ENCODE data around the gene RUFY4. TPM values are rescaled to one million over a fixed set of nuclear protein-coding genes. Genes with fewer than 3 reads are reported as not detected.
A peak's percentile ranks its signal among the peaks of the same experiment; 100 is the strongest.
"Not testable (repeated sequence)": the region's sequence is repeated elsewhere in the genome, so short reads cannot be mapped to it uniquely, and the experiment has no call there.

Gene RUFY4
- not detected for polyA plus RNA-seq (ENCODE audit: low read depth in 6 of 6)

DNA sequence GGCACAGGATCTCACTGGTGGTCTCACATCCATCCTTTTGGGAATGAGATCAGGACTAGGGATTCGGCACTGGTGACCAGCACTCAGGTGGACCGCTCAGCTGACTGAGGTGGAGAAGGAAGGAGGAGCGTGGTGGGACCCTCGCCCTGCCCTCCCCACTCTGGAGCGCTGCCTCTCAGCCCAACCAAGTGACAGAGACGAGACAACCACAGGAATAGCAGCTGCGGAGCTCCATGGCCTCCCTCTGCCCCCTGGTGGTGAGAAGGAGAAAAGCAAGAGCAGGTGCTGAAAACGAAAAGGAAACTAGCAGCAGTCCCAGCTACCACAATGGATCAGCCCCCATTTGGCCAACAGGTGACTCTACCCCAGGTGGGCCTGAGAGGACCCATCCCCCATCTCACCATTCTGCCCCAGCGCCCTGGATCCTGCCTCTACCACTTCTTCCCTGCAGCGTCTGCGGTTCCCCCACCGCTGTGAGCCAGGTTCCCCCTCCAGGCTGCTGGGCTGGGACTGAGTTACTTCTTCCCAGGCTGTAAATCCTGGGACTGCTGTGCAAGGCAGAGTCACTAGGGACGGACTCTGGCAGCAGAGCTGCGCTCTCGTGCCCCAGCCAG lies at the start of gene RUFY4:
TSS of gene RUFY4 (plus strand) at position 533 of the 614 bp plus-strand sequence. CDS start 1,353 bp downstream, outside the sequence.
- ATAC-seq (ENCODE audit: low read depth in 2 of 2) (peak; percentile 86 to 89), DNase-seq (peak; percentile 68)
- Mint-ChIP-seq H3K27ac (peak within 1 kb of the TSS in 3 of 6 donors; percentile 44 to 69 (median 56)), H3K4me1 (peaks cover 11 to 15% (median 13%) of the 10 kb centered on the region in 3 donors), H3K27me3 (peaks cover 21 to 42% (median 38%) of the 10 kb centered on the region in 3 donors), H3K4me3 (peak within 1 kb of the TSS in 6 of 8 donors; percentile 26 to 79 (median 64))
- H3K36me3 Mint-ChIP-seq, H3K9me3 Mint-ChIP-seq: not testable (repeated sequence)

DNA sequence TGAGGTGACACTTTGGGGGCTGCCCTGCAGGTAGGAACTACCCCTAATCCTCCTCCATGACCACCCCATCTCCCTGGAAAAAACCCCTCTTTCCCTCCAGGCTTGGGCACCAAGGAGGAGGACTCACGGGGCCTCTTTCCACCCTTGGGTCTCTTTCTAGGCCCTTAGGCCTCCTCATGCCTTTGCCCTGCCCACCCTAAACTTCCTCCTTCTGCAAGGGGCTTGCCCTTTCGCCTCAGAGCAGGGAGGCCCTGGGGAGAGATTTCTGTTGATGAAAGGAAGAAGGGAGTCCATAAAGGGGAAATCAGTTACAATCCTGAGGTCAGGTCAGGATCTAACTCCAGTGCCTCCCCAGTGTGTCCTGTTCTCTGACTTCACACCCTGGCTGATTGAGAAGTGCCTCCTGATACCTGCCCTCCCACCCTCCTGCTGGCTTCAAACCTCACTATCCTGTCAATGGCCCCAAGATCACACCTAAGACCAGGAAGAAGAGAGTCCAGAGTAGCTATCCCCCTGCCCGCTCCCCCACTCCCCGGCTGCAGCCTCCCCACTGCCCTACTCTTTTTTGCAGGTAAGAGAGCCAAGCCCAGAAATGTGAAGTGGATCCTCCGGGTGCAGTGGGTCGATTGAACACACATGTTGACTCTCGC lies 49.5 kb upstream of the RUFY4 start:
- Mint-ChIP-seq H3K27me3 (peaks cover 0 to 5% (median 0%) of the 10 kb centered on the region in 3 donors), H3K36me3 (no peaks in the 10 kb centered on the region), H3K27ac (peak overlapping the region in 1 of 6 donors; percentile 91), H3K9me3 (peaks cover 0 to 1% (median 0%) of the 10 kb centered on the region in 7 donors), H3K4me3 (peak overlapping the region in 1 of 8 donors; percentile 3), H3K4me1 (peaks cover 7 to 25% (median 21%) of the 10 kb centered on the region in 3 donors)
- DNase-seq (no peak), ATAC-seq (ENCODE audit: low read depth in 2 of 2) (peak in 1 of 2 donors; percentile 25)

DNA sequence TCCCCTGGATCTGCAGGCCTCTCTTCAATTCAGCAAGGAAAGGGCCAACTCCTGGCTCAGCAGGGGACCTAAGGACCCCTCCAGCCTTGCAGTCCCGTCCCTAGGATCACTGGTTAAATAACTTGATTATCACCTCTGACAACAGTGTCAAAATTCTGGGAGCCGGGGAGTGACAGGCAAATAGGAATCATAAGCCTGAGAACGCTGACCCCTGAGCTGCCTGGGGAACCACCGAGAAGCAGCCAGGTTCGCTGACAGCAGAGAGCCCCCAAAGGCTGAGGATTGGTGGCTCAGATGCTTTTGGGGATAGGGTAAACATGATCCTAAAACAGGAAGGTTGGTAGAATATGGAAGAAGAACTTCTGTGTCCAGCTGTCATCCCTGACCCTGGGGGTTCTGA lies 48.8 kb upstream of the RUFY4 start:
- peak overlapping the region in 1 of 6 donors; percentile 37 for H3K27ac Mint-ChIP-seq

DNA sequence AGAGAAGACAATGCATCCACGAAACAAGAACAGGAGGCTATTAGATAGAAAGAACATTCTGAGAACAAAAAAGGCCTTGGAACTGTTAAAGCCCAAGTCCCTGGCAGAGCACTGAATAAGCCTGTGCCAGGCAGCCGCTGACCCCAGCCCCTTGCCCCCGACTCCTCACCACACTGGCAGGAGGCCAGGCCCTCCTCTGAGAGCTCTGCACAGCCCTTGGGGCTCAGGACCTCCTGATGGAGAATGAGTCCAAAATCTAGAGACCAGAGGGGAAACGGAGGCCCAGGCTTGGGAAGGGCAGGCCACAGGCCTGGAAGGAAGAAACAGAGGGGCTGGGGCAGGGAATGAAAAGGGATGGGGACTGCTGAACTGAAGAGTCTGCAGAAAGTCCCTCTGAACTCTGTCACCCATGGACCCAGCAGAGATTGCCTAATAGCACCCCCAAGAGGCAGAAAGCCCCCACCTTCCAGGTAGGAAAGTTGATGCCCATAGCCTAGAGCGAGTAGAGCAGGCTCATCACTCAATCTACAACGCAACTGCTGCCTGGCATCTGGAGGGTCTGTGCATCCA lies 48.0 kb upstream of the RUFY4 start:
- Mint-ChIP-seq H3K9me3 (peaks cover 0 to 1% (median 0%) of the 10 kb centered on the region in 7 donors), H3K4me3 (no peak overlapping the region), H3K27ac (peak overlapping the region in 1 of 6 donors; percentile 67), H3K27me3 (peaks cover 0 to 5% (median 0%) of the 10 kb centered on the region in 3 donors), H3K4me1 (peaks cover 7 to 22% (median 21%) of the 10 kb centered on the region in 3 donors), H3K36me3 (no peaks in the 10 kb centered on the region)
- ATAC-seq (ENCODE audit: low read depth in 2 of 2) = no peak
- DNase-seq = no peak

More for the DNA sequence above, 48.8 kb upstream of the RUFY4 start:
- Mint-ChIP-seq H3K27me3 (peaks cover 0 to 5% (median 0%) of the 10 kb centered on the region in 3 donors), H3K4me3 (no peak overlapping the region), H3K9me3 (peaks cover 0 to 1% (median 0%) of the 10 kb centered on the region in 7 donors), H3K4me1 (peaks cover 7 to 25% (median 21%) of the 10 kb centered on the region in 3 donors), H3K36me3 (no peaks in the 10 kb centered on the region)
- DNase-seq = no peak
- ATAC-seq (ENCODE audit: low read depth in 2 of 2) = no peak

DNA sequence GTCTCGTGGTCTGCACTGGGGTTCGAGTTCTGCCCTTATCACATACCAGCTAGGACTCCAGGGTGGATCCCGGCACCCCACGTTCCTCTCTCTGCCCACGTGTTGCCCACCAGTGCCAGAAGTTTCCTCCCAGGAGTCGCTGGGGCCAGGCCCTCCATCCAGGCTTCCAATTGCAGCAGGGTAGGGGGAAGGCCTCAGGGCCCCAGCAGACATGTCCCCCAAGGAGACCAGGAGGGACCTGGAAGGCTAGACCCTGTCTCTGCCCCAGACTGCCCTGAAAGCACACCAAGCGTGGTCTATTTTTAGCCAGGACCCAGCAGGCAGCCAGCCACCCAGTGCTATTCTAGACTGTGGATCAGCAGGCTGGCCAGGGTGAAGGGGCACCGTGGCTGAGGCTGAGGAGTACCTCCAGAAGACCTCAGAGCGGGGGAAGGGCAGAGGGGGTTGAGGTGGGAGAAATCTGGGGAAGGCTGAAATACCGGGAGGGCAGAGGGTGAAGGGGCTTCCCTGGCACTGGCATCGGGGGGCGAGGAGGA lies 47.4 kb upstream of the RUFY4 start:
- Mint-ChIP-seq H3K36me3 (no peaks in the 10 kb centered on the region), H3K27me3 (peaks cover 0 to 5% (median 0%) of the 10 kb centered on the region in 3 donors), H3K9me3 (peaks cover 0 to 1% (median 0%) of the 10 kb centered on the region in 7 donors), H3K4me3 (peak overlapping the region in 1 of 8 donors; percentile 40), H3K4me1 (peaks cover 7 to 21% (median 19%) of the 10 kb centered on the region in 3 donors), H3K27ac (no peak overlapping the region)
- ATAC-seq (ENCODE audit: low read depth in 2 of 2) (no peak), DNase-seq (no peak)

DNA sequence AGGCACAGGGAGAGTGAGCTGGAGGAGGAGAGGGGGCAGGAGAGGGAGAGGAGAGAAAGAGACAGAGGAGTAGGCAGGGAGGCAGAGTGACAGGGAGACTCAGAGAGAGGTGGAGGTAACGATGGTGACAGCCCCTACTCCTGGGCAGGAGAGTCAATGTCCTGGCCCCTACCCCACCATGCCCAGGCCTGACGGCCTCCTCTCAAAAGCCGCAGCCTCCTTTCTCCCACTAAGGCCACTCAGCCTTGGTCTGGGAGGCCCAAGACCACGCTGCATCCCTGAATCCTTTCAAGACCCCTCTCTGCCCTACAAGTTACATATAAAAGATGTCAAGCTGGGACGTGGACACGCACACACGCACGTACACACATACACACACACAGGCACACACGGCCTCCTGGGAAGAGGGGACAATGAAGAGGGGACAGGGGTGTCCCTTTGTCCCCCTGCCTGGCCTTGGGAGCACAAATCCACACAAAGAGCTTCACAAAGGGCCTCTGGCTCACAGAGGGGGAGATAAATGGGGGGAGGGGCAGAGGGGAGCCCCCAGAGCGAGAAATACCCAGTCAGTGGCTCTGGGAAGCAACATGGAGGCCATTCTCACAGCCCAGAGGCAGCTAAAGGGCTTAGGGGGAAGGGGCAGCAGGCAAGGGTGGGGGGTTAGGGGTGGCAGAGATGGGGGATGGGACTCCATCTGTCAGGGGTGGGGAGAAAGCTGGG lies 46.8 kb upstream of the RUFY4 start:
- ATAC-seq (ENCODE audit: low read depth in 2 of 2) = no peak
- no peak for DNase-seq
- no peaks in the 10 kb centered on the region for H3K36me3 Mint-ChIP-seq
- peak overlapping the region in 1 of 6 donors; percentile 82 for H3K27ac Mint-ChIP-seq
- peaks cover 7 to 21% (median 17%) of the 10 kb centered on the region in 3 donors for H3K4me1 Mint-ChIP-seq
- peaks cover 0 to 1% (median 0%) of the 10 kb centered on the region in 7 donors for H3K9me3 Mint-ChIP-seq
- H3K27me3 Mint-ChIP-seq = peaks cover 0 to 5% (median 0%) of the 10 kb centered on the region in 3 donors
- H3K4me3 Mint-ChIP-seq = peak overlapping the region in 1 of 8 donors; percentile 40

- peaks cover 0 to 1% (median 0%) of the 10 kb centered on the region in 7 donors for H3K9me3 Mint-ChIP-seq
- no peaks in the 10 kb centered on the region for H3K36me3 Mint-ChIP-seq
- H3K4me3 Mint-ChIP-seq = no peak overlapping the region
- no peak for DNase-seq
- H3K4me1 Mint-ChIP-seq = peaks cover 7 to 14% (median 14%) of the 10 kb centered on the region in 3 donors
- H3K27ac Mint-ChIP-seq = no peak overlapping the region
- ATAC-seq (ENCODE audit: low read depth in 2 of 2) = no peak
- H3K27me3 Mint-ChIP-seq = peaks cover 0 to under 1% (median 0%) of the 10 kb centered on the region in 3 donors
Measured at GRCh38 chr2:218022851-218023530, 46.1 kb upstream of the RUFY4 start.

GRCh38 chr2:218023636-218024035 lies 45.4 kb upstream of the RUFY4 start:
- DNase-seq = no peak
- Mint-ChIP-seq H3K9me3 (peaks cover 0 to 1% (median 0%) of the 10 kb centered on the region in 7 donors), H3K27me3 (no peaks in the 10 kb centered on the region), H3K27ac (peak overlapping the region in 1 of 6 donors; percentile 36), H3K36me3 (no peaks in the 10 kb centered on the region), H3K4me1 (peaks cover 7 to 14% (median 10%) of the 10 kb centered on the region in 3 donors), H3K4me3 (no peak overlapping the region)
- ATAC-seq (ENCODE audit: low read depth in 2 of 2) = no peak

- no peaks in the 10 kb centered on the region for H3K27me3 Mint-ChIP-seq
- H3K27ac Mint-ChIP-seq = no peak overlapping the region
- H3K36me3 Mint-ChIP-seq = no peaks in the 10 kb centered on the region
- ATAC-seq (ENCODE audit: low read depth in 2 of 2) (no peak), DNase-seq (no peak)
- H3K4me3 Mint-ChIP-seq = no peak overlapping the region
- peaks cover 5 to 9% (median 5%) of the 10 kb centered on the region in 3 donors for H3K4me1 Mint-ChIP-seq
- peaks cover 0 to 1% (median 0%) of the 10 kb centered on the region in 7 donors for H3K9me3 Mint-ChIP-seq
Measured at GRCh38 chr2:218024336-218024735, 44.7 kb upstream of the RUFY4 start.

DNA sequence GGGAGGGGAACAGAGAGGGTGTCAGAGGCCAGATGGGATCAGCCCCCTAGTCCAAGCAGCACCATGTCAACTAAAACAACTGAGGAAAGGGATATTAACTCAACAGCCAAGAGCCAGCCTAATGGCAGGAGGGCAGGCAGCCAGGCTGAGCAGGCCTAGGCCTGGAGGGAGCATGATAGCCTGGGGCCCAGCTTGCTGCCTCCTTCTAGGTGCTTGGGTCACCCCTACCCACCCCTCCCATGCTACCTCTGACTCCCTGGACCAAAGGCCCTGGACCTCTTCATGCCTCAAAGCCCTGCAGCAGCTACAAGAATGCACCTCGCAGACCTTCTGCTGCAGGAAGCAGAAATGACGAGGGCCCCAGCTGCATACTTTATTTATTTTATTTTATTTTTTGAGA lies 44.2 kb upstream of the RUFY4 start:
- DNase-seq (no peak), ATAC-seq (ENCODE audit: low read depth in 2 of 2) (no peak)
- peaks cover 0 to 4% (median 0%) of the 10 kb centered on the region in 3 donors for H3K4me1 Mint-ChIP-seq
- no peaks in the 10 kb centered on the region for H3K27me3 Mint-ChIP-seq
- no peak overlapping the region for H3K27ac Mint-ChIP-seq
- no peaks in the 10 kb centered on the region for H3K36me3 Mint-ChIP-seq
- peaks cover 0 to under 1% (median 0%) of the 10 kb centered on the region in 7 donors for H3K9me3 Mint-ChIP-seq
- H3K4me3 Mint-ChIP-seq = no peak overlapping the region

- Mint-ChIP-seq H3K27me3 (no peaks in the 10 kb centered on the region), H3K9me3 (no peaks in the 10 kb centered on the region), H3K4me1 (no peaks in the 10 kb centered on the region), H3K4me3 (no peak overlapping the region), H3K27ac (no peak overlapping the region), H3K36me3 (no peaks in the 10 kb centered on the region)
- ATAC-seq (ENCODE audit: low read depth in 2 of 2) = no peak
- no peak for DNase-seq
Measured at GRCh38 chr2:218026244-218026643, 42.8 kb upstream of the RUFY4 start.

DNA sequence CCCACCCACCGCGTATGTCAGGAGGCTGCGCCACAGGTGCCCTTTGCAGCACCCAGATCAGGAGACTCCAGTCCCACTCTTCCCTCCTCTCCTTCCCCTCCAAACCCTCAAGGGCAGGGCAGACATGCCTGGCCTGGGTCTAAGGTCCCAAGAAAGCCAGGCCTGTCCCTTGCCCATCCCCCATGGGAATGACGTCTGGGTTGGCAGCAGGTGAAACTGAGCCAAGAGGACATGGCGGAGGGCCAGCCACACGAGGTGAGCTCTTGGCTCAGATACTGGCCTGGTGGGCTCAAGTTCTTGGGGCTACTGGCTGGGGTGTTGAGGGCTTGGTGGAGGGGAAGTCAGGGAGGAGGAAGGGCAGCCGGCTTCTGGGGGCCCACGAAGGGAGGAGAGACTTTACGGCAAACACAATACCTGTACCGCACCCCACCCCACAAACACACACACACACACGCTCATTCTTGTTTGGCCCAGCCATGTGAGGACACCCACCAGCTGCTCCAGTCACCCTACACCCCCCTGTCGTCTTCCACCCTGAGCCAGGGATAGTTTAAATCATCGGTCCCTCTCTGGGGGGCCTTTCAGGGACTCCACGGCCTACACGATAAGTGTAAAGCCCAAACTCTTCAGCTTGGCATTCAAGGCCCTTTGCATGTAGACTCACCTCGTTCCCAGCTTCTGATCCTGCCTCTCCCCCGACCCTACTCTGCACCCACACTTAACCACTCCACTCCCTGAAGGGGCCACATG lies 42.2 kb upstream of the RUFY4 start:
- no peaks in the 10 kb centered on the region for H3K4me1 Mint-ChIP-seq
- H3K27ac Mint-ChIP-seq = peak overlapping the region in 1 of 6 donors; percentile 63
- H3K36me3 Mint-ChIP-seq = no peaks in the 10 kb centered on the region
- no peak for DNase-seq
- H3K27me3 Mint-ChIP-seq = no peaks in the 10 kb centered on the region
- H3K4me3 Mint-ChIP-seq = no peak overlapping the region
- ATAC-seq (ENCODE audit: low read depth in 2 of 2) = no peak
- H3K9me3 Mint-ChIP-seq = no peaks in the 10 kb centered on the region

Data from naive B cell (primary cell).